A204.1 (cell line): Measurements from ENCODE around the gene NCMAP.
"Not testable (repeated sequence)": the region's sequence is repeated elsewhere in the genome, so short reads cannot be mapped to it uniquely, and the experiment has no call there.

Experiments
- FAIRE-seq: peaks from 2 replicates; lab custom pipeline; 2012; peaks lifted over from hg19 to GRCh38; lab: Jason Lieb, UNC

NCMAP gene

GRCh38 chr1:24544239-24544638 lies 11.6 kb upstream of the NCMAP start:
- FAIRE-seq: no peak

GRCh38 chr1:24545662-24546061 lies 10.2 kb upstream of the NCMAP start:
- FAIRE-seq: no peak

GRCh38 chr1:24547195-24547594 lies 8.7 kb upstream of the NCMAP start:
- no peak for FAIRE-seq

GRCh38 chr1:24548070-24548469 lies 7.8 kb upstream of the NCMAP start:
- FAIRE-seq: no peak

GRCh38 chr1:24549210-24549609 lies 6.7 kb upstream of the NCMAP start:
- not testable (repeated sequence) for FAIRE-seq

- no peak for FAIRE-seq
Observed at GRCh38 chr1:24551290-24551959, 4.5 kb upstream of the NCMAP start.

- no peak for FAIRE-seq
Observed at GRCh38 chr1:24551960-24552571, 3.8 kb upstream of the NCMAP start.

- FAIRE-seq: no peak
Observed at GRCh38 chr1:24553931-24554330, 2.0 kb upstream of the NCMAP start.

- FAIRE-seq: no peak
Observed at GRCh38 chr1:24554714-24555113, 1.2 kb upstream of the NCMAP start.

GRCh38 chr1:24556414-24556795 lies 518 bp downstream of the NCMAP start:
- FAIRE-seq: no peak

GRCh38 chr1:24557220-24557619 lies 1.3 kb downstream of the NCMAP start:
- FAIRE-seq: no peak

- no peak for FAIRE-seq
Observed at GRCh38 chr1:24557711-24558131, 1.8 kb downstream of the NCMAP start.

GRCh38 chr1:24558455-24558854 lies 2.6 kb downstream of the NCMAP start:
- FAIRE-seq: no peak

GRCh38 chr1:24558902-24559791 lies 3.3 kb downstream of the NCMAP start:
- no peak for FAIRE-seq

- no peak for FAIRE-seq
Observed at GRCh38 chr1:24560361-24560760, 4.5 kb downstream of the NCMAP start.

- FAIRE-seq: no peak
Observed at GRCh38 chr1:24562625-24563024, 6.7 kb downstream of the NCMAP start.

- no peak for FAIRE-seq
Observed at GRCh38 chr1:24564695-24565094, 8.8 kb downstream of the NCMAP start.

- FAIRE-seq: no peak
Observed at GRCh38 chr1:24566236-24566867, 10.5 kb downstream of the NCMAP start.

GRCh38 chr1:24567792-24568388 lies 12.0 kb downstream of the NCMAP start:
- no peak for FAIRE-seq

GRCh38 chr1:24568475-24568874 lies 12.6 kb downstream of the NCMAP start:
- FAIRE-seq: no peak

- FAIRE-seq: no peak
Observed at GRCh38 chr1:24570265-24571125, 14.6 kb downstream of the NCMAP start.
